Keratinocyte (primary cell): Measurements from ENCODE around the gene GSTO2.

ENCODE experiments used
- EZH2 ChIP-seq: IDR thresholded peaks from one replicate; pipeline ENCODE4 v1.6.1; 2012; ENCODE audit warnings: inconsistent platforms, mild to moderate bottlenecking, low read length, moderate library complexity
- TF ChIP-seq, protein P1 (sequence below), 3 experiments: IDR thresholded peaks in 1 of 3; conservative IDR thresholded peaks in 1 of 3; optimal IDR thresholded peaks in 1 of 3; 2 replicates in 2 of 3; 3 replicates in 1 of 3; pipeline versions ENCODE3 to v1.5.1; 2011; ENCODE audit warnings: low read length in 3 of 3, mild to moderate bottlenecking in 3 of 3, moderate library complexity in 2 of 3, control low read depth in 1 of 3, inconsistent platforms in 1 of 3; ENCODE audit not compliant: insufficient read depth in 2 of 3; ENCODE audit errors: extremely low read depth in 1 of 3

DNA sequence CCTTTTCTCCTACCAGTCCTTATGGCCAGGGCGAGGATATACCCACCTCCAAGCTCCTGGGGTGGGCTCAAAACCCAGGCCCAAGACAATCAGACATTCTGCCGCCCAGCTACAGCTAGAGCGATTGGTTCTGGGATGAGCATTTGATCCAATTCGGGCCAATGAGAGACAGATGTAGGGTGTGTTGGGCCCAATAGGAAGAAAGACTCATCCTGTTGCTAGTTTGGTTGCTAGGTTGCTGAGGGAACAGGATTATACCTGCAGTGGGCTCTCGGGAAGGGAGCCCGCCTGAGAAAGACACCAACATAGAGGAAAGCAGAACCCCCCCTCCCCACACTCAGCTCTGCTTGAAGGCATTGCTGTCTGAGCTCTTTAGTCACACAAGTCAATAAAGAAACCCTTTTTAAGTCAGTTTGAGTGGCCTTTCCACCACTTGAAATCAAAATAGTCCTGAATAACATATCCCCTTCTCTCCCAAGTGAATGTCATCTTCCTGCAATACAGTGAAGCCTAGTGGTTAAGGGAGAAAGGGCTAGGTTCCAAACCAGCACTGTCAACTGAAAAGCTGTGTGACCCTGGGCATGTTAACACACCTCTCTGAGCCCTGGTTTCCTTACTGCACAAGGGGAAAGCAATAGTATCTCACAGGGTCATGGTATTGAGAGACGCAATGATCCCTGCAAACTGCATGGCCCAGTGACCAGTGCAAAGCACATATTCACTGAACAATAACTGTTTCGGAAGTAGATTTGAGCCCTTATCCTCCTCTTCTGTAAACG, 47.5 kb downstream of the GSTO2 start:
- TF ChIP-seq, protein P1, sequence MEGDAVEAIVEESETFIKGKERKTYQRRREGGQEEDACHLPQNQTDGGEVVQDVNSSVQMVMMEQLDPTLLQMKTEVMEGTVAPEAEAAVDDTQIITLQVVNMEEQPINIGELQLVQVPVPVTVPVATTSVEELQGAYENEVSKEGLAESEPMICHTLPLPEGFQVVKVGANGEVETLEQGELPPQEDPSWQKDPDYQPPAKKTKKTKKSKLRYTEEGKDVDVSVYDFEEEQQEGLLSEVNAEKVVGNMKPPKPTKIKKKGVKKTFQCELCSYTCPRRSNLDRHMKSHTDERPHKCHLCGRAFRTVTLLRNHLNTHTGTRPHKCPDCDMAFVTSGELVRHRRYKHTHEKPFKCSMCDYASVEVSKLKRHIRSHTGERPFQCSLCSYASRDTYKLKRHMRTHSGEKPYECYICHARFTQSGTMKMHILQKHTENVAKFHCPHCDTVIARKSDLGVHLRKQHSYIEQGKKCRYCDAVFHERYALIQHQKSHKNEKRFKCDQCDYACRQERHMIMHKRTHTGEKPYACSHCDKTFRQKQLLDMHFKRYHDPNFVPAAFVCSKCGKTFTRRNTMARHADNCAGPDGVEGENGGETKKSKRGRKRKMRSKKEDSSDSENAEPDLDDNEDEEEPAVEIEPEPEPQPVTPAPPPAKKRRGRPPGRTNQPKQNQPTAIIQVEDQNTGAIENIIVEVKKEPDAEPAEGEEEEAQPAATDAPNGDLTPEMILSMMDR (optimal IDR thresholded peaks at IDR 0.05 in 1 of 3, IDR thresholded peaks at IDR 0.05 in 1 of 3, conservative IDR thresholded peaks at IDR 0.05 in 1 of 3; ENCODE audit: extremely low read depth in 1 of 3, insufficient read depth in 2 of 3, low read length in 3 of 3) = no peak
- TF ChIP-seq EZH2 = no peak
